Activated T-helper 1 cell treated with anti-CD3 and anti-CD28 coated beads, Interleukin-12 subunit alpha, Interleukin-12 subunit beta, Interleukin-2, Interleukin-4 antibody, amounts not matched to agents 30 ng/mL and 10 ng/mL and 1 ng/mL, durations not matched to agents 14 hours and 24 hours and 36 hours (primary cell): ENCODE data around the gene SCGN. TPM values are rescaled to one million over a fixed set of nuclear protein-coding genes. Genes with fewer than 3 reads are reported as not detected.

Experiments
- DNase-seq: peaks from one replicate; pipeline ENCODE4 v3.0.0; 2021; ENCODE audit warnings: low spot score
- H3K27ac Mint-ChIP-seq: one replicate; pipeline ENCODE4 v1.8.0; 2021; ENCODE audit warnings: mild to moderate bottlenecking, mixed read lengths
- H3K27me3 Mint-ChIP-seq: one replicate; pipeline ENCODE4 v1.8.0; 2022; ENCODE audit warnings: mild to moderate bottlenecking, moderate library complexity, mixed read lengths; ENCODE audit not compliant: insufficient read depth
- H3K36me3 Mint-ChIP-seq: one replicate; pipeline ENCODE4 v1.8.0; 2021; ENCODE audit warnings: low read depth, mixed read lengths
- H3K4me1 Mint-ChIP-seq: one replicate; pipeline ENCODE4 v1.8.0; 2021; ENCODE audit warnings: low read depth, mixed read lengths
- H3K4me3 Mint-ChIP-seq: one replicate; pipeline ENCODE4 v1.8.0; 2021; ENCODE audit warnings: mild to moderate bottlenecking, moderate library complexity, mixed read lengths
- H3K9me3 Mint-ChIP-seq: one replicate; pipeline ENCODE4 v1.8.0; 2021; ENCODE audit warnings: mixed read lengths
- intact Hi-C: fragments of 100-400 bp; cut with micrococcal nuclease; formaldehyde crosslinking; loops from one replicate; pipeline ENCODE4 v1.15.1; 2024
- total RNA-seq: library from RNA; stranded (reverse); gene quantifications from 2 replicates; pipeline ENCODE4 v1.2.3, GENCODE V29; 2022

The SCGN gene
- total RNA-seq = not detected in 2 replicates

- DNase-seq = peak; percentile 25
- H3K4me3 Mint-ChIP-seq = no peak within 1 kb of the TSS
- no peaks in the 10 kb centered on the region for H3K9me3 Mint-ChIP-seq
- no peaks in the 10 kb centered on the region for H3K4me1 Mint-ChIP-seq
- intact Hi-C loops = no loop called here
- H3K36me3 Mint-ChIP-seq = no peaks in the 10 kb centered on the region
- peaks cover 36% of the 10 kb centered on the region for H3K27me3 Mint-ChIP-seq
- H3K27ac Mint-ChIP-seq = no peak within 1 kb of the TSS
Measured at GRCh38 chr6:25652007-25652515, at the start of gene SCGN. SCGN (plus strand) TSS chr6:25652215; CDS start chr6:25652404, 189 bp downstream.

- H3K36me3 Mint-ChIP-seq = no peaks in the 10 kb centered on the region
Measured at GRCh38 chr6:25602674-25602982, 49.4 kb upstream of the SCGN start.

GRCh38 chr6:25603251-25603650 is 48.8 kb upstream of the SCGN start:
- intact Hi-C loops = loop anchor here (10.0 kb wide), 2 partner anchors 488 to 738 kb away; no protein-coding TSS in a partner anchor
- no peaks in the 10 kb centered on the region for H3K27me3 Mint-ChIP-seq
- no peaks in the 10 kb centered on the region for H3K4me1 Mint-ChIP-seq
- no peaks in the 10 kb centered on the region for H3K36me3 Mint-ChIP-seq
- H3K27ac Mint-ChIP-seq = no peak overlapping the region
- DNase-seq = no peak
- H3K9me3 Mint-ChIP-seq = no peaks in the 10 kb centered on the region
- H3K4me3 Mint-ChIP-seq = no peak overlapping the region

More at GRCh38 chr6:25602674-25602982, 49.4 kb upstream of the SCGN start:
- no peaks in the 10 kb centered on the region for H3K4me1 Mint-ChIP-seq
- H3K9me3 Mint-ChIP-seq = no peaks in the 10 kb centered on the region
- no peak overlapping the region for H3K4me3 Mint-ChIP-seq
- DNase-seq = no peak
- H3K27me3 Mint-ChIP-seq = no peaks in the 10 kb centered on the region
- no peak overlapping the region for H3K27ac Mint-ChIP-seq
- intact Hi-C loops = loop anchor here (1.0 to 10.0 kb wide), 6 partner anchors 46 to 738 kb away; no protein-coding TSS in a partner anchor

- intact Hi-C loops = loop anchor here (10.0 kb wide), 2 partner anchors 491 to 741 kb away; no protein-coding TSS in a partner anchor
Measured at GRCh38 chr6:25606151-25606550, 45.9 kb upstream of the SCGN start.

GRCh38 chr6:25608558-25609174 is 43.3 kb upstream of the SCGN start:
- Mint-ChIP-seq H3K27me3 (peaks cover 2% of the 10 kb centered on the region), H3K27ac (no peak overlapping the region), H3K4me1 (no peaks in the 10 kb centered on the region), H3K4me3 (no peak overlapping the region), H3K36me3 (no peaks in the 10 kb centered on the region), H3K9me3 (no peaks in the 10 kb centered on the region)
- DNase-seq = no peak
- intact Hi-C loops = loop anchor here (10.0 kb wide), 2 partner anchors 494 to 744 kb away; no protein-coding TSS in a partner anchor

More at GRCh38 chr6:25606151-25606550, 45.9 kb upstream of the SCGN start:
- DNase-seq = no peak
- H3K36me3 Mint-ChIP-seq = no peaks in the 10 kb centered on the region
- H3K9me3 Mint-ChIP-seq = no peaks in the 10 kb centered on the region
- H3K4me3 Mint-ChIP-seq = no peak overlapping the region
- H3K27ac Mint-ChIP-seq = no peak overlapping the region
- H3K4me1 Mint-ChIP-seq = no peaks in the 10 kb centered on the region
- no peaks in the 10 kb centered on the region for H3K27me3 Mint-ChIP-seq

- Mint-ChIP-seq H3K36me3 (no peaks in the 10 kb centered on the region), H3K4me3 (no peak overlapping the region), H3K4me1 (no peaks in the 10 kb centered on the region), H3K27me3 (peaks cover 4% of the 10 kb centered on the region), H3K9me3 (no peaks in the 10 kb centered on the region), H3K27ac (no peak overlapping the region)
- intact Hi-C loops = no loop called here
- DNase-seq = no peak
Measured at GRCh38 chr6:25612666-25613065, 39.3 kb upstream of the SCGN start.

GRCh38 chr6:25613415-25613814 is 38.6 kb upstream of the SCGN start:
- no peak for DNase-seq
- intact Hi-C loops = no loop called here
- H3K36me3 Mint-ChIP-seq = no peaks in the 10 kb centered on the region
- no peaks in the 10 kb centered on the region for H3K9me3 Mint-ChIP-seq
- no peak overlapping the region for H3K27ac Mint-ChIP-seq
- peaks cover 4% of the 10 kb centered on the region for H3K27me3 Mint-ChIP-seq
- no peak overlapping the region for H3K4me3 Mint-ChIP-seq
- H3K4me1 Mint-ChIP-seq = no peaks in the 10 kb centered on the region

- no peak overlapping the region for H3K4me3 Mint-ChIP-seq
- H3K4me1 Mint-ChIP-seq = no peaks in the 10 kb centered on the region
- H3K27me3 Mint-ChIP-seq = peaks cover 4% of the 10 kb centered on the region
- no peaks in the 10 kb centered on the region for H3K36me3 Mint-ChIP-seq
- intact Hi-C loops = no loop called here
- DNase-seq = no peak
- no peak overlapping the region for H3K27ac Mint-ChIP-seq
- H3K9me3 Mint-ChIP-seq = no peaks in the 10 kb centered on the region
Measured at GRCh38 chr6:25614052-25614451, 38.0 kb upstream of the SCGN start.

GRCh38 chr6:25615471-25615870 is 36.5 kb upstream of the SCGN start:
- peaks cover 4% of the 10 kb centered on the region for H3K27me3 Mint-ChIP-seq
- H3K4me3 Mint-ChIP-seq = no peak overlapping the region
- no peaks in the 10 kb centered on the region for H3K9me3 Mint-ChIP-seq
- no peaks in the 10 kb centered on the region for H3K36me3 Mint-ChIP-seq
- no peaks in the 10 kb centered on the region for H3K4me1 Mint-ChIP-seq
- intact Hi-C loops = no loop called here
- H3K27ac Mint-ChIP-seq = no peak overlapping the region
- no peak for DNase-seq

- Mint-ChIP-seq H3K4me1 (no peaks in the 10 kb centered on the region), H3K27me3 (peaks cover 8% of the 10 kb centered on the region), H3K36me3 (no peaks in the 10 kb centered on the region), H3K9me3 (no peaks in the 10 kb centered on the region), H3K4me3 (no peak overlapping the region), H3K27ac (no peak overlapping the region)
- no peak for DNase-seq
- intact Hi-C loops = no loop called here
Measured at GRCh38 chr6:25617997-25618396, 34.0 kb upstream of the SCGN start.

GRCh38 chr6:25619217-25619616 is 32.8 kb upstream of the SCGN start:
- H3K36me3 Mint-ChIP-seq = no peaks in the 10 kb centered on the region
- no peak overlapping the region for H3K27ac Mint-ChIP-seq
- peaks cover 9% of the 10 kb centered on the region for H3K27me3 Mint-ChIP-seq
- no peak for DNase-seq
- no peaks in the 10 kb centered on the region for H3K4me1 Mint-ChIP-seq
- no peak overlapping the region for H3K4me3 Mint-ChIP-seq
- H3K9me3 Mint-ChIP-seq = no peaks in the 10 kb centered on the region
- intact Hi-C loops = no loop called here

- no peaks in the 10 kb centered on the region for H3K4me1 Mint-ChIP-seq
- no peaks in the 10 kb centered on the region for H3K36me3 Mint-ChIP-seq
- DNase-seq = no peak
- intact Hi-C loops = no loop called here
- no peak overlapping the region for H3K27ac Mint-ChIP-seq
- no peak overlapping the region for H3K4me3 Mint-ChIP-seq
- peaks cover 9% of the 10 kb centered on the region for H3K27me3 Mint-ChIP-seq
- no peaks in the 10 kb centered on the region for H3K9me3 Mint-ChIP-seq
Measured at GRCh38 chr6:25620391-25620790, 31.6 kb upstream of the SCGN start.

- Mint-ChIP-seq H3K4me1 (no peaks in the 10 kb centered on the region), H3K36me3 (no peaks in the 10 kb centered on the region), H3K4me3 (no peak overlapping the region), H3K27me3 (peaks cover 9% of the 10 kb centered on the region), H3K27ac (no peak overlapping the region), H3K9me3 (no peaks in the 10 kb centered on the region)
- DNase-seq = no peak
- intact Hi-C loops = no loop called here
Measured at GRCh38 chr6:25623065-25623464, 28.9 kb upstream of the SCGN start.

GRCh38 chr6:25623879-25624278 is 28.1 kb upstream of the SCGN start:
- Mint-ChIP-seq H3K9me3 (no peaks in the 10 kb centered on the region), H3K27ac (no peak overlapping the region), H3K4me1 (no peaks in the 10 kb centered on the region), H3K4me3 (no peak overlapping the region), H3K27me3 (peaks cover 10% of the 10 kb centered on the region), H3K36me3 (no peaks in the 10 kb centered on the region)
- DNase-seq = no peak
- intact Hi-C loops = no loop called here
